Activated CD4-positive, alpha-beta T cell treated with anti-CD3 and anti-CD28 coated beads for 36 hours (primary cell): ENCODE measurements around the gene TRAPPC13. TPM values are rescaled to one million over a fixed set of nuclear protein-coding genes. Genes with fewer than 3 reads are reported as not detected.

Source experiments
- ATAC-seq: fragments of 200-7000 bp; cut with Tn5 transposase; one replicate; pipeline ENCODE4 v1.10.0; 2021; ENCODE audit warnings: mild to moderate bottlenecking, moderate library complexity
- CTCF ChIA-PET: fragments of 350-600 bp; sonication (Branson Sonifier 250); formaldehyde crosslinking; loops from one replicate; lab custom pipeline; 2021; ENCODE audit warnings: antibody characterized with exemption; lab: Charles Lee
- POLR2A ChIA-PET: fragments of 350-600 bp; sonication (Branson Sonifier 250); formaldehyde crosslinking; loops from one replicate; lab custom pipeline; 2021; ENCODE audit warnings: antibody characterized with exemption, inconsistent platforms; lab: Charles Lee
- DNase-seq: peaks from one replicate; pipeline ENCODE4 v3.0.0-alpha.2; 2020
- H3K27ac Mint-ChIP-seq: one replicate; pipeline ENCODE4 v1.8.0; 2021; ENCODE audit warnings: mixed read lengths
- H3K27me3 Mint-ChIP-seq: one replicate; pipeline ENCODE4 v1.8.0; 2021; ENCODE audit warnings: mixed read lengths
- H3K36me3 Mint-ChIP-seq: one replicate; pipeline ENCODE4 v1.8.0; 2021; ENCODE audit warnings: low read depth, mixed read lengths
- H3K4me1 Mint-ChIP-seq: one replicate; pipeline ENCODE4 v1.8.0; 2021; ENCODE audit warnings: mixed read lengths
- H3K4me3 Mint-ChIP-seq: one replicate; pipeline ENCODE4 v1.8.0; 2021; ENCODE audit warnings: mild to moderate bottlenecking, moderate library complexity, mixed read lengths
- H3K9me3 Mint-ChIP-seq: one replicate; pipeline ENCODE4 v1.8.0; 2021; ENCODE audit warnings: low read depth, mixed read lengths
- intact Hi-C, 2 experiments: fragments of 100-400 bp; cut with DNase I in 1 of 2; cut with micrococcal nuclease in 1 of 2; formaldehyde crosslinking; loops; one replicate each; pipeline versions ENCODE4 v1.14.2 to v1.15.1; 2022 to 2024; cut with DNase I, micrococcal nuclease
- total RNA-seq, 2 experiments: library from RNA; stranded (reverse); gene quantifications; one replicate each; pipeline ENCODE4 v1.2.3, GENCODE V29; 2021

The TRAPPC13 gene
- total RNA-seq, 2 experiments from 2014 or later: 11.2 to 20.7 TPM

DNA sequence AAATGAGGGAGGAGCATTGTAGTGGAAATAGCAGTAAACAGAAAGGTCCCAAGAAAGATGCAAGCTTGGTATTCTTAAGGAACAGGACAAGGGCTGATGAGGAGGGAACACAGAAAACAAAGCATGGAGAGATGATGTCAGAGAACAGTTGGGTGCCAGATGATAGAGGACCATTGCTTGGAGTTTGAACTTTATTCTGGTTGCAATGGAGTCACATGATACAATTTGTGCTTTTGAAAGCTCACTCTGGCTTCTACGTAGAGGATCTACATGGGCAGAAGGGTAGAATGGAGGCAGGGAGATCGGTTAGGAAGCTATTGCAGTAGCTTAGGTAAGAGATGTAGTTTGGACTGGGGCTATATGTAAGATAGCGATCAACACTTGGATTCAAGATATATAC, 57.3 kb downstream of the TRAPPC13 start:
- DNase-seq (no peak), ATAC-seq (no peak)
- Mint-ChIP-seq H3K4me1 (peaks cover 22% of the 10 kb centered on the region), H3K27me3 (no peaks in the 10 kb centered on the region), H3K9me3 (no peaks in the 10 kb centered on the region), H3K27ac (no peak overlapping the region), H3K4me3 (no peak overlapping the region), H3K36me3 (peaks cover 45% of the 10 kb centered on the region)
- ChIA-PET POLR2A (no interaction called here), CTCF (interaction anchor here (0.6 to 0.8 kb wide), 2 partner anchors 10 to 516 kb away, joined by 3 read pairs; no protein-coding TSS in a partner anchor)
- intact Hi-C loops: no loop called here

DNA sequence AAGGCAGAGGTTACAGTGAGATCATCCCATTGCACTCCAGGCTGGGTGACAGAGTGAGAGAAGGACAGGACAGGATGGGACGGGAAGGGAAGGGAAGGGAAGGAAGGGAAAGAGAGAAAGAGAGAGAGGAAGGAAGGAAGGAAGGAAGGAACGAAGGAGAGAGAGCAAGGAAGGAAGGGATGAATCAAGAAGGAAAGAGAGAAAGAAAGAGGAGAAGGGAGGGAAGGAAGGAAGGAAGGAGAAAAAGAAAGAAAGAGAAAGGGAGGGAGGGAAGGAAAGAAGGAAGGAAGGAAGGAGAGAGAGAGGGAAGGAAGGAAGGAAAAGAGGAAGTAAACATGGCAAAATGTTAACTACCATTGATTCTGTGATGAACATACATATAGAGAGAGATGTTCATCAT, 68.3 kb downstream of the TRAPPC13 start:
- Mint-ChIP-seq H3K36me3 (peaks cover 12% of the 10 kb centered on the region), H3K27me3 (no peaks in the 10 kb centered on the region), H3K4me3 (no peak overlapping the region), H3K27ac (no peak overlapping the region), H3K4me1 (no peaks in the 10 kb centered on the region), H3K9me3 (no peaks in the 10 kb centered on the region)
- POLR2A ChIA-PET: no interaction called here
- DNase-seq (no peak), ATAC-seq (no peak)
- CTCF ChIA-PET: interaction anchor here (0.6 kb wide), 1 partner anchor 173 kb away, joined by 3 read pairs; no protein-coding TSS in a partner anchor
- intact Hi-C loops: no loop called here

DNA sequence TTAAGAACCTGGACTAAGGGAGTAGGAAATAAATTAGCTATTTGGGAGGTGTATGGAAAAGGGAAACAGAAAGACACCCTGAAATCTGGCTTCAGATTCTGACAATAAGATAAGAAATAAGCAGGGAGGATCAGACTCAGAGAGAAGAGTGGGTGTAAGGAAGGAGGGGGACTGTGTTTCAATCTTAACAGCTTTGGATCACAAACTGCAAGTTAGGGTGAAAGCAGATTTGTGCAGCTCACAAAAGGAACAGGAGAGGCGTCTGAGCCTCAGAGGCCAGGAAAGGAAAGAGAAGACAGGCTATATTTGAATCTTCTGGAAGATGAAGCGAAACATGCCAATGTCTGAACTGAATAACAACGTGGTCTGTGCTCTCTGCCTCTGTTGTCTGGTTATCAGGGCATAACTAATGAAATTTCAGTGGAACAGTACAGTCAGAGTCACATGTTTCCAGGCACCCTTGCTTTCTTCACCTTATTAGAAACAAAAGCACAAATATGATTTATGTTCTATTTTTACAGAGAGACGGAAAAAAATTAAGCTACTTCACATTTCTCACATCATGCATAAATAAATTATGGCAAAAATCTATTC, 70.4 kb downstream of the TRAPPC13 start:
- intact Hi-C loops: no loop called here
- Mint-ChIP-seq H3K27me3 (no peaks in the 10 kb centered on the region), H3K9me3 (no peaks in the 10 kb centered on the region), H3K4me1 (no peaks in the 10 kb centered on the region), H3K27ac (no peak overlapping the region), H3K36me3 (peaks cover 24% of the 10 kb centered on the region), H3K4me3 (no peak overlapping the region)
- ChIA-PET CTCF (interaction anchor here (0.7 to 0.8 kb wide), 2 partner anchors 18 to 380 kb away, joined by 3 read pairs; no protein-coding TSS in a partner anchor), POLR2A (no interaction called here)
- DNase-seq (no peak), ATAC-seq (no peak)

DNA sequence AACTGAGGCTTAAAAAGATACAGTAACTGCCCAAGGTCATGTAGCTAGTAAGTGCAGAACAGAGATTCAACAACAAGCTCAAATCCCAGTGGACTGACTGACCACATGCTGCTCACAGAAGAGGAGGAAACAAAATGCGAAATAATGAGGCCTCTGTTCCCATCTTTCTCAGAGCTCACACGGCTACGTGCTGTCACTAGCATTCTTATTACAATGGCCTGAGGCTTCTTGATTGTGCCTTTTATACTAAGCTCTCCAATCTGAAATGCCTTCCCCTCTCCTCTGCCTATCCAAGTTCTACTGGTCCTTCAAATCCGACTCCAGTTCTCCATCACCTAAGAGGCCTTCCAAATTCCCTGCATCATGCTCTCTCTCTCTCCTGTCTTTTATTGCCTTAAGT, 71.1 kb downstream of the TRAPPC13 start:
- POLR2A ChIA-PET: no interaction called here
- H3K36me3 Mint-ChIP-seq: peaks cover 24% of the 10 kb centered on the region
- ATAC-seq: no peak
- no peaks in the 10 kb centered on the region for H3K27me3 Mint-ChIP-seq
- no peak for DNase-seq
- intact Hi-C loops: no loop called here
- CTCF ChIA-PET: interaction anchor here (0.8 kb wide), 1 partner anchor 18 kb away, joined by 3 read pairs; no protein-coding TSS in a partner anchor
- no peak overlapping the region for H3K27ac Mint-ChIP-seq
- H3K4me1 Mint-ChIP-seq: no peaks in the 10 kb centered on the region
- H3K4me3 Mint-ChIP-seq: no peak overlapping the region
- no peaks in the 10 kb centered on the region for H3K9me3 Mint-ChIP-seq

DNA sequence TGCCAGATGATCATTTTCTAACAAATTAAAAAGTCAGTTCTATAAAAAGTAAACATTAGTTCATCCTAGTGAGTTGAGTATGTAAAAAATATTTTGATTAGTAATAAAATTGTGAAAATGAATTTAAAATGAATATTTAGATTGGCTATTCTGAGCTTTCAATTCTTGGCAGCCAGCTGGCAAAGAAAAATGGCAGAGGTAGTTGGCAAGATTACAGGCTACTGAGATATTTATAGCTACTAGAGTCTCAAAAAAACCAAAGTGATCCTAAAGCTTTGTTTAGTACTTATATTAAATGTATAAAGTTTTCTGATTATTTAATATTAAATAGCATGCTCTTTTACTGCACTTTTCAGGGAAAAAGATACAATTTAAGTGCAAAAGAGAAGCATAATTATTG, 72.1 kb downstream of the TRAPPC13 start:
- Mint-ChIP-seq H3K4me3 (no peak overlapping the region), H3K4me1 (no peaks in the 10 kb centered on the region), H3K27me3 (no peaks in the 10 kb centered on the region), H3K27ac (no peak overlapping the region), H3K36me3 (peaks cover 22% of the 10 kb centered on the region), H3K9me3 (no peaks in the 10 kb centered on the region)
- POLR2A ChIA-PET: no interaction called here
- intact Hi-C loops: no loop called here
- CTCF ChIA-PET: interaction anchor here (1.2 kb wide), 1 partner anchor 33 kb away, joined by 3 read pairs; no protein-coding TSS in a partner anchor
- ATAC-seq (no peak), DNase-seq (no peak)

DNA sequence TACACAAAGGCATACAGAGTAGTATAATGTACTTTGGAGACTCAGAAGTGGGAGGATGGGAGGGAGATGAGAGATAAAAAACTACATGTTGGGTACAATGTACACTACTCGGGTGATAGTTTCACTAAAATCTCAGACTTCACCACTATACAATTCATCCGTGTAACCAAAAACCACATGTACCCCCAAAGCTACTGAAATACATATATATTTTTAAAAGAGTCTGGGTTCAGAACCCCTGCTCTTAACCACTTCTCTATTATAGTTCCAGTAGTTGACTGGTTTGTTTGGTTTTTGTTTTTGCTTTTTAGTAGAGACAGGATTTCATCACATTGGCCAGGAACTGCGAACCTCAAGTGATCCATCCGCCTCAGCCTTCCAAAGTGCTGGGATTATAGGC, 74.5 kb downstream of the TRAPPC13 start:
- H3K4me1 Mint-ChIP-seq: no peaks in the 10 kb centered on the region
- no peaks in the 10 kb centered on the region for H3K9me3 Mint-ChIP-seq
- CTCF ChIA-PET: no interaction called here
- no peak overlapping the region for H3K4me3 Mint-ChIP-seq
- intact Hi-C loops: no loop called here
- ATAC-seq (no peak), DNase-seq (no peak)
- H3K27ac Mint-ChIP-seq: no peak overlapping the region
- POLR2A ChIA-PET: no interaction called here
- no peaks in the 10 kb centered on the region for H3K27me3 Mint-ChIP-seq
- H3K36me3 Mint-ChIP-seq: peaks cover 30% of the 10 kb centered on the region

DNA sequence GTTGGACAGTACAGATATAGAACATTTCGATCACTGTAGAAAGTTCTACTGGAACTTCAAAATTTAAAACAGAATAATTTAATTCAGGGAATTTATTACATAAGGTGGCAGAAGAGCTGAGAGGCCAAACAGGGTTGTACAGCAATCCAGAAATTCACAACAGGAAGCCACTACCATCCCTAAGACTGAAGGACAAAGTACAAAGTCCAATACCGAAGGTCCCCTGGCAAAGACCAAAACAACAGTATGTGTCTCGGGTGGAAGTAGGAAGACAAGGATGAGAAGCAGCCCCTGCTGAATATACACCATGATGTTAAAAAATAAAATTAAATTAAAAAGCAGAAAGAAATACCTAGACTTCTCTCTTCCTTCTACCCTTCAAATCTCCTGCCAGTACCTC, 77.2 kb downstream of the TRAPPC13 start:
- Mint-ChIP-seq H3K4me3 (no peak overlapping the region), H3K9me3 (no peaks in the 10 kb centered on the region), H3K27ac (no peak overlapping the region), H3K36me3 (peaks cover 42% of the 10 kb centered on the region), H3K4me1 (no peaks in the 10 kb centered on the region), H3K27me3 (no peaks in the 10 kb centered on the region)
- intact Hi-C loops: no loop called here
- ATAC-seq (no peak), DNase-seq (no peak)
- ChIA-PET POLR2A (no interaction called here), CTCF (no interaction called here)

DNA sequence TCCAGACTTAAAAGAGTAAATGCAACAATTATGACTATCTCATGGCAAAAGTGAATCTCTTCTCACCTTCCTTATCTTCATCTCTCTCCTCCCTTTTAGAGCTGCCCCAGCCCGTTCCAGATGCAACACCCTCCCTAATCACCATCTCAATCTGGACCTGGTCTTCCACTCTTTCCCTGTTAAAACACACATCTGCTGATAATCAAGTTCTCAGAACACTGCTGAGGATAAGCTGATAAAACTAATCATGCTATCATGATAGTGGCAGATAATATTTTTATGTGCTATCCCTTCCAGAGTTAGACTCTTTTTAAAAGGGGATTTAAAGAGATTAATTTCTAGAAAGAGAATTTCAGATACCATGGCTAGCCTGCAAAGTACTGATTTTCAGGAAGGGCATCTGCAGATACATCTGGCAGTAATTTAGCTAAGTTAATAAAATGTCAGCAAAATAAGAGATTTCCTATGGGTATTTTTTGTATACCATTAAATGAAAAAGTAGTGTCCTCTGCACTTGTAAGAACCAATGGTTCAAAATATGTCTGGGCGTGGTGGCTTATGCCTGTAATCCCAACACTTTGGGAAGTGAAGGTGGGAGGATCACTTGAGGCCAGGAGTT, 79.9 kb downstream of the TRAPPC13 start:
- ChIA-PET CTCF (interaction anchor here (0.7 to 1.1 kb wide), 2 partner anchors 17 to 48 kb away, joined by 3 read pairs; partner anchors contain the start of genes NLN and SGTB), POLR2A (interaction anchor here (0.7 kb wide), 1 partner anchor 265 kb away, joined by 6 read pairs; no protein-coding TSS in a partner anchor)
- Mint-ChIP-seq H3K9me3 (no peaks in the 10 kb centered on the region), H3K4me3 (no peak overlapping the region), H3K27ac (no peak overlapping the region), H3K4me1 (peaks cover 3% of the 10 kb centered on the region), H3K27me3 (no peaks in the 10 kb centered on the region), H3K36me3 (peaks cover 35% of the 10 kb centered on the region)
- ATAC-seq: no peak
- DNase-seq: no peak
- intact Hi-C loops: no loop called here

DNA sequence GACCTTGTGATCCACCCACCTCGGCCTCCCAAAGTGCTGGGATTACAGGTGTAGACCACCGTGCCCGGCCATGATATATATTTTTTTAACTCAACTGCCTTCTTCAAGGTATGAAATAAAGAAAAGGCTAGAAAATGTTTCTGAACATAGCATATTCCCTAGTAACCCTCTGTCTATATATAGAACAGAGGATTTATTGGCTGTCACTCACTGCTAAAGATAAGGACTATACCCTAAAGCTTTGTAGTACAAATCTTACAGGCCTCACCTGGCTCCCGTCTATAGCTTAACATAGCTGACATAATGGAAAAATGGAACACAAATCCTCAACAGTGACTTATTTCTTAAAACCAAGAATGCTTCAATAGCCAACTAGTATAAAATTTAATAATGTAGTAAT, 82.8 kb downstream of the TRAPPC13 start:
- no peak for DNase-seq
- POLR2A ChIA-PET: no interaction called here
- H3K36me3 Mint-ChIP-seq: peaks cover 37% of the 10 kb centered on the region
- CTCF ChIA-PET: no interaction called here
- no peak overlapping the region for H3K27ac Mint-ChIP-seq
- H3K4me3 Mint-ChIP-seq: no peak overlapping the region
- no peak for ATAC-seq
- intact Hi-C loops: no loop called here
- H3K4me1 Mint-ChIP-seq: peaks cover 13% of the 10 kb centered on the region
- H3K9me3 Mint-ChIP-seq: no peaks in the 10 kb centered on the region
- no peaks in the 10 kb centered on the region for H3K27me3 Mint-ChIP-seq

DNA sequence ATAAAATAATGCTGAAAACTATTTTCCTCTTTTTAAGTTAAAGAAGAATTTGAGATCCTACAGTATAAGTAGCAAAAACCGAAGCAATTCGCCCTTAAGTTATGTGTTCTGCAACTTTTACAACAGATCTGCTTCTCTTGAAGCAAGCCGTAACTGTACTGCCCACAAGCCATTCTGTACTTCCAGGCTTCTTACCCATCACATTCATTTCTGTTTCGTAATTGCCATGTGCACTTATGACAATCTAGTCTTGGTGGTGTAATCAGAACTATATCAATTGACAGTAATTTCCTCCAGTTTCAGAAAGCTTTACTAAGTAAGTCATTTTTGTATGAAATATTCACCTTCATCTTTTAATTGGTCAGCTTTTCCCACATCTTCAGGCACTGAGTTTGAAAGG, 83.3 kb downstream of the TRAPPC13 start:
- Mint-ChIP-seq H3K27ac (no peak overlapping the region), H3K27me3 (no peaks in the 10 kb centered on the region), H3K9me3 (no peaks in the 10 kb centered on the region), H3K36me3 (peaks cover 37% of the 10 kb centered on the region), H3K4me3 (no peak overlapping the region), H3K4me1 (peaks cover 14% of the 10 kb centered on the region)
- CTCF ChIA-PET: no interaction called here
- POLR2A ChIA-PET: no interaction called here
- DNase-seq: no peak
- ATAC-seq: no peak
- intact Hi-C loops: no loop called here
